Measurements from ENCODE around the gene GPR3.

DNA sequence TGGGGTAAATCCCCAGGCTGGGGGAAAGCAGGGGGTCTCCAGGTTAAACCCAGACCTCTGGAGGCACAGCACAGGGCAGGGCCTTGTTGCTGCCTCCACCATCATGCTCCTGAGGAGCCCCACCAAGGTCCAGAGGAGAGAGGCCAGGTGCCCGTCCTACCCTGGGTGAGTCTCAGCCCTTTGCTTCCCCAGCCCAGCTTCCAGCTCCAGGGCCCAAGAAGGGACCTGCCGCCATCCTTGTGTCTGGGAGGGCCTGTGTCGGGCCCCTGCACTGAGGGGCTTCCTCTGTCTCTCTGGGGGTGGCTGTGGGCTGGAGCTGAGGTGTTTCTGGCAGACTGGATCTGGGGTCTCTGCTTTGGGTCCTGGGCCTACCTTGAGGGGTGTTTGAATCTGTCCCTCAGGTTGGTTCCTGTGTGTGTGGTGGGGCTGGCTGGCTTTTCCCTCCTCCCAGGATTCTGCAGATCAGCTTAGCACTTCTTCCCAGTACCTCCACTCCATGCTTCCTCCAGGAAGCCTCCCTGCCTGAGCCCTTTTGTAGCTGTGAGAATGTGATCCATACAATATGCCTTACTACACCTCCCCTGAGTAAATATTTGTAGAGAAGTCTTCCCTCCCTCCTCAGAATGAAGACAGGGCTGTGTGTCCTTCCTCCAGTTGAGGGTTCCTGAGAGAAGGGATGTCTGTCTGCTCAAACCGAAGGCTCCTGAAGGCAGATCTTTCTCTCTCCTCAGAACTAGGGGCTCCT is 6.2 kb downstream of the GPR3 start:
- TF ChIP-seq GATA3 (IDR thresholded peaks at IDR 0.05; ENCODE audit: low read depth, low read length) = no peak
- no peak for TF ChIP-seq GATA2 (IDR thresholded peaks at IDR 0.05; ENCODE audit: low read depth, low read length)
